Skeletal muscle tissue (tissue), 4 donors: ENCODE results near the gene PTDSS2. TPM values are rescaled to one million over a fixed set of nuclear protein-coding genes. Genes with fewer than 3 reads are reported as not detected.
A peak's percentile ranks its signal among the peaks of the same experiment; 100 is the strongest.

Experiments
- H3K27ac ChIP-seq: one replicate; pipeline ENCODE4 v1.7.0; 2013; ENCODE audit warnings: mild to moderate bottlenecking, low read depth, low read length, inconsistent platforms
- H3K27me3 ChIP-seq, 3 donors: one replicate each; pipeline ENCODE4 v1.7.0; 2013; ENCODE audit warnings: low read length in 3 of 3; ENCODE audit not compliant: control insufficient read depth in 3 of 3, insufficient read depth in 3 of 3
- H3K36me3 ChIP-seq, 3 donors: one replicate each; pipeline ENCODE4 v1.7.0; 2013; ENCODE audit warnings: low read length in 3 of 3; ENCODE audit not compliant: control insufficient read depth in 3 of 3, insufficient read depth in 3 of 3
- H3K4me1 ChIP-seq, 3 donors: one replicate each; pipeline ENCODE4 v1.7.0; 2013; ENCODE audit warnings: low read length in 3 of 3, mild to moderate bottlenecking in 3 of 3; ENCODE audit not compliant: control insufficient read depth in 3 of 3, insufficient read depth in 3 of 3
- H3K4me3 ChIP-seq, 3 donors: one replicate each; pipeline ENCODE4 v1.7.0; 2013; ENCODE audit warnings: low read length in 3 of 3
- H3K9ac ChIP-seq, 3 donors: one replicate each; pipeline ENCODE4 v1.7.0; 2013; ENCODE audit warnings: low read length in 3 of 3, mild to moderate bottlenecking in 3 of 3, moderate library complexity in 2 of 3, low read depth in 1 of 3
- H3K9me3 ChIP-seq, 3 donors: one replicate each; pipeline ENCODE4 v1.7.0; 2013; ENCODE audit warnings: low read length in 3 of 3; ENCODE audit not compliant: control insufficient read depth in 3 of 3
- total RNA-seq: library from RNA; depleted of rRNA; stranded (reverse); fragments of >200 nt; gene quantifications from one replicate; pipeline ENCODE4 v1.2.3, GENCODE V29; 2014
- donor health status: Osteomylitis.

The PTDSS2 gene
- total RNA-seq, 1 donor from 2014 or later = 21.4 TPM

DNA sequence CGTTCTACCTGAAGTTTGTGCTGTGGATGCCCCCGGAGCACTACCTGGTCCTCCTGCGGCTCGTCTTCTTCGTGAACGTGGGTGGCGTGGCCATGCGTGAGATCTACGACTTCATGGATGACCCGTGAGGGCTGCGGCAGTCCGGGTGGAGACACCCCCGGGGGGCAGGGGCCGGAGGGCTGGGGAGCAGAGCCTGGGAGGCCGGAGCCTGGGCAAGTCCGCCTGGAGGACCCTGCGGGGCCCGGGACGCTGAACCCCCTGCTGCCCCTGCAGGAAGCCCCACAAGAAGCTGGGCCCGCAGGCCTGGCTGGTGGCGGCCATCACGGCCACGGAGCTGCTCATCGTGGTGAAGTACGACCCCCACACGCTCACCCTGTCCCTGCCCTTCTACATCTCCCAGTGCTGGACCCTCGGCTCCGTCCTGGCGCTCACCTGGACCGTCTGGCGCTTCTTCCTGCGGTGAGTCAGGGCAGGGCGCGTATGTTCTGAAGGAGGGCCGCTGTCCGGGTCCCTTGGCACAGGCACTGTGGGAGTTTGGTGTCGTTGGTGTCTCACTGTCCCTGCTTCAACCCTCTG is 39.6 kb downstream of the PTDSS2 start:
- H3K9ac ChIP-seq = no peak overlapping the region
- H3K4me3 ChIP-seq = no peak overlapping the region
- peaks cover 16 to 30% (median 29%) of the 10 kb centered on the region in 3 donors for H3K36me3 ChIP-seq
- no peak overlapping the region for H3K27ac ChIP-seq
- no peaks in the 10 kb centered on the region for H3K27me3 ChIP-seq
- no peaks in the 10 kb centered on the region for H3K9me3 ChIP-seq
- no peaks in the 10 kb centered on the region for H3K4me1 ChIP-seq

DNA sequence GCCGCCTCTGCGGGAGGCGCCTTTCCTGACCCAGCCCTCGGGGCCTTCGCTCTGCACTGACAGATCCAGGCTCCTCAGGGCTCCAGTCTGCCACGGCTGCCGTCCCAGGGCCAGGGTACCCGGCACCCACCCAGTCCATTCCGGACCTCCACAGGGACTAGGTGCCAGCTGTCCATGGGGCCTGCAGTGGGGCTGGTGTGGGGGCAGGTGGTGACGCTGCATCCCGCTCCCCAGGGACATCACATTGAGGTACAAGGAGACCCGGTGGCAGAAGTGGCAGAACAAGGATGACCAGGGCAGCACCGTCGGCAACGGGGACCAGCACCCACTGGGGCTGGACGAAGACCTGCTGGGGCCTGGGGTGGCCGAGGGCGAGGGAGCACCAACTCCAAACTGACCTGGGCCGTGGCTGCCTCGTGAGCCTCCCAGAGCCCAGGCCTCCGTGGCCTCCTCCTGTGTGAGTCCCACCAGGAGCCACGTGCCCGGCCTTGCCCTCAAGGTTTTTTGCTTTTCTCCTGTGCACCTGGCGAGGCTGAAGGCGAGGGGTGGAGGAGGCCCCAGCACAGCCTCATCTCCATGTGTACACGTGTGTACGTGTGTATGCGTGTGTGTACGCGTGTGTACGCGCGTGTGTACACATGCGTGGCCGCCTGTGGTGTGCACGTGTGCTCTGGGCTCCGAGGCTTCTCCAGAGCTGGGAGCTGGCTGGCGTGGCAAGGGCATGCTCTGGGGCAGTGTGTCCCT is 40.3 kb downstream of the PTDSS2 start:
- H3K4me3 ChIP-seq = no peak overlapping the region
- H3K4me1 ChIP-seq = peaks cover 0 to 4% (median 3%) of the 10 kb centered on the region in 3 donors
- H3K9ac ChIP-seq = no peak overlapping the region
- H3K36me3 ChIP-seq = peaks cover 21 to 33% (median 29%) of the 10 kb centered on the region in 3 donors
- H3K27ac ChIP-seq = no peak overlapping the region
- H3K9me3 ChIP-seq = no peaks in the 10 kb centered on the region
- H3K27me3 ChIP-seq = no peaks in the 10 kb centered on the region

DNA sequence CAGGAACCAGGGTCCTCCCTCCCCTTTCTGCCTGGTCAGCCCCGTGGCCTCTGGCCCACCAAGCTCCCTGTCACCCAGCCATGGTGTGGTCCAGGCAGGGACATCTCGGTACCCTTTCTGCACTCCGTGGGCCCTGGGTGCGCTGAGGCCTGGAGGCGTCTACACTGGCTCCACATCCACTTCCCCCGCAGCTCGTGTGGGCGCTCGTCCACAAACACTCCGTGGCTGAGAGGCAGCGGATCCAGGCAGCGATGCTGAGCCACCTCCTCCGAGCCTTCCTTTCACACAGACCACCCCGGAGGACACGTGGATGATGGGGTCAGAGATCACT is 40.8 kb downstream of the PTDSS2 start:
- Histone ChIP-seq H3K27me3 (no peaks in the 10 kb centered on the region), H3K9ac (no peak overlapping the region), H3K4me1 (peaks cover 0 to 7% (median 4%) of the 10 kb centered on the region in 3 donors), H3K27ac (no peak overlapping the region), H3K36me3 (peaks cover 24 to 35% (median 32%) of the 10 kb centered on the region in 3 donors), H3K9me3 (no peaks in the 10 kb centered on the region), H3K4me3 (no peak overlapping the region)

DNA sequence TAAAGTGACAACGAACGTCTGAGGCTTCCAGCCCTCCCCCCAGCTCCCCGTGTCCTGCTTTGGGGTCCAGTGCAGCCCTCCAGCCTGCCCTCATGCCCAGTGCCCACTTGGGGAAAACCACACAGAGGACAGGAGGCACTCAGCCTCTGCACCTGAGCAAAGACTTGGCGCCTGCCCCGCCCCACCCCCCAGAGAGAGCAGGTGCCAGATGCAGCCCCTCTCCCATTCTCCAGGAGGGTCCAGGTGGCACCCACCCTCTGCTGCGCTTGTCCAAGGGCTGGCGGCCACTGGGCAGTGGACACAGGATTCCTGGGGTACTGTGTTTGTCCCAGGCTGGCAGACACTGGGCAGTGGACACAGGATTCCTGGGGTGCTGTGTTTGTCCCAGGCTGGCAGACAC is 41.3 kb downstream of the PTDSS2 start:
- Histone ChIP-seq H3K27me3 (no peaks in the 10 kb centered on the region), H3K36me3 (peaks cover 25 to 35% (median 32%) of the 10 kb centered on the region in 3 donors), H3K9me3 (no peaks in the 10 kb centered on the region), H3K9ac (no peak overlapping the region), H3K27ac (no peak overlapping the region), H3K4me3 (no peak overlapping the region), H3K4me1 (peaks cover 0 to 7% (median 4%) of the 10 kb centered on the region in 3 donors)

DNA sequence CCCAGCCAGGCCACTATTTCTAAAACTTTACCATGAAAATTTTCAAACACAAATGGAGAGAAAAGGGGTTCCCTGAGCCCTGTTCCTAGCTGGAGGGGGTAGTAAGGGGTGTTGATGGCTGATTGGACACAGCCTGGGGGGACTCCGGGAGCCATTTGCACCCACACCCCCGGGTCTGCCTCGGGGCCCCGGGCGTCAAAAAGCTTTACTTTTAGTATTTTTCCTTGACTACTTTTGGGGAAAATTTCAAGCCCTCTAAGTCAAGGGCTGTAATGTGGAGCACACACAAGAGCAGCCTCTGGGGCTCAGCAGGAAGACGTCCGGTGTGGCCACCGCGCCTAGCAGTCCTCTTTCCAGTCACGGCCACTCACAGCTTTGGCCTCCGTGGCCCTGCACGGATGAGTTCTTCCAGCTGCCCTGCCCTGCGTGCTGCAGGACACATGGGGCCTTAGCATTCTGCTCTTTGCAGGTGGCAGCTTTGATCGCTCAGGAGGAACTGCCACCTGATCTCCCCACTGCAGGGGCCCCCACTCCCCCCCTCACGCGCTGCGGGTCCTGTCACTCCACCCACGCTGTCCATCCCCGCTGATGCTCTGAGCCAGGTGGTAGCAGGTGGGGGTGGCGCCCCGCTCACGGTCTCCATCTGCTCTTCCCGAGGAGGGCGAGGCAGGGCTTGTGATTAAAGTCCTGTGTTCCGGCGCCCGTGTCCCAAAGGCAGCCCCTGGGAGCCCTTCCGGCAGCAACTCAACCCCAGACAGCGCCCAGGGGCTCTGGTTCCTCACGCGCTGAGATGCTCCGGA is 42.5 kb downstream of the PTDSS2 start:
- Histone ChIP-seq H3K9me3 (no peaks in the 10 kb centered on the region), H3K27ac (no peak overlapping the region), H3K9ac (no peak overlapping the region), H3K4me3 (no peak overlapping the region), H3K4me1 (peaks cover 0 to 7% (median 4%) of the 10 kb centered on the region in 3 donors), H3K27me3 (no peaks in the 10 kb centered on the region), H3K36me3 (peaks cover 37 to 45% (median 44%) of the 10 kb centered on the region in 3 donors)

DNA sequence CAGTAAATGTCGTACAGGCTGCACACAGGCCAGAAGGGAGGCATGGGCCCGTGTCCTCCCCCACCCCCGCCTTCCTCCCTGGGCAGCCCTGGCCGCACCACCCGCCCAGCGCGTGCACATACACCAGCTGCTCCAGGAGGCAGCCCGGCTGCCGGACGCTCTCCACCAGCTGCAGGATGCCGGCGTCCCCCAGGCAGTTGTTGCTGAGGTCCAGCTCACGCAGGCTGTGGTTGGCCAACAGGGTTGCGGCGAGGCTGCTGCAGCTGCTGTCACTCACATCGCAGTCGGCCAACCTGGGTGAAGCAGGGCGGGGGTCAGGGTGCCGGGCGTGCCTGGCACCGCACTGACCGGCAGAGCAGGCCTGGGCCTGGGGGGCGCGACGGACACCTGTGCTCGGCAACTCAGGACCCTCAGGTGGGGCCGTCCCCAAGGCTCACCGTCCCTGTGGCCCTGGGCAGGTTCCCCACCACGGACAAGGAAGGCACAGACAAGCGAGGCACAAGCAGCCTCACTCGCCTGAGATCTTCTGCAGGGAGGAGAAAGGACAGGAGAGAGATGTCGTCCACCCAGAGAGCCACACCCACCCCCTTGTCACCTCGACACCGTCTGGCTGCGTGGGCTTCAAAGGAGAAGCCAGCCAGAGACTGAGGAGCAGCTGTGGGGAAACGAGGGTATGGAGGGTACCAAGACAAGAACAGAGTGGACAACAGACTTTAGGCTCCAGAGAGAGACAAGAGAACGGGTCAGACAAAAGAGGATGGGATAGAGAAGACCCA is 44.9 kb downstream of the PTDSS2 start:
- no peaks in the 10 kb centered on the region for H3K27me3 ChIP-seq
- H3K9me3 ChIP-seq = no peaks in the 10 kb centered on the region
- peaks cover 58 to 66% (median 60%) of the 10 kb centered on the region in 3 donors for H3K36me3 ChIP-seq
- H3K4me1 ChIP-seq = peaks cover 0 to 7% (median 4%) of the 10 kb centered on the region in 3 donors
- peak overlapping the region; percentile 25 for H3K27ac ChIP-seq
- H3K9ac ChIP-seq = peak overlapping the region in 1 of 3 donors; percentile 40
- no peak overlapping the region for H3K4me3 ChIP-seq

DNA sequence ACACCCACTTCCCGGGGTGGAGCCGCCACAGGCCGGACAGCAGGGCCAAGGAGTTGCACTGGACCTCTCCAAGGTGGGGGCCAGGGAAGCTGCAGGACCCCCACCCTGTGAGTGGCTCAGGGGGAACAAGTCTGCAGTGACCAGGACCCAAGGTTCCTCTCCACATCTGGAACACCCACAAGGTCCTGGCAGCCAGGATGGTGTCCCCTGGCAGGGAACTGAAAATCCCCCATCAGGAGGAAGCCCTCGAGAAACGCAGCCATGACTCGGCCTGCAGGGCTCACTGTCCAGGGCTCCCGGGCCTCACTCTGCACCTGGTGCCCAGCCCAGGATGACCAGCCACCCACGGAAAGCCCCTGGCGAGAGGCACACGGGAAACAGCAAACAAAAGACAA is 45.5 kb downstream of the PTDSS2 start:
- Histone ChIP-seq H3K9ac (peak overlapping the region in 1 of 3 donors; percentile 40), H3K4me3 (no peak overlapping the region), H3K27me3 (no peaks in the 10 kb centered on the region), H3K27ac (no peak overlapping the region), H3K4me1 (peaks cover 0 to 7% (median 4%) of the 10 kb centered on the region in 3 donors), H3K9me3 (no peaks in the 10 kb centered on the region), H3K36me3 (peaks cover 58 to 68% (median 66%) of the 10 kb centered on the region in 3 donors)

DNA sequence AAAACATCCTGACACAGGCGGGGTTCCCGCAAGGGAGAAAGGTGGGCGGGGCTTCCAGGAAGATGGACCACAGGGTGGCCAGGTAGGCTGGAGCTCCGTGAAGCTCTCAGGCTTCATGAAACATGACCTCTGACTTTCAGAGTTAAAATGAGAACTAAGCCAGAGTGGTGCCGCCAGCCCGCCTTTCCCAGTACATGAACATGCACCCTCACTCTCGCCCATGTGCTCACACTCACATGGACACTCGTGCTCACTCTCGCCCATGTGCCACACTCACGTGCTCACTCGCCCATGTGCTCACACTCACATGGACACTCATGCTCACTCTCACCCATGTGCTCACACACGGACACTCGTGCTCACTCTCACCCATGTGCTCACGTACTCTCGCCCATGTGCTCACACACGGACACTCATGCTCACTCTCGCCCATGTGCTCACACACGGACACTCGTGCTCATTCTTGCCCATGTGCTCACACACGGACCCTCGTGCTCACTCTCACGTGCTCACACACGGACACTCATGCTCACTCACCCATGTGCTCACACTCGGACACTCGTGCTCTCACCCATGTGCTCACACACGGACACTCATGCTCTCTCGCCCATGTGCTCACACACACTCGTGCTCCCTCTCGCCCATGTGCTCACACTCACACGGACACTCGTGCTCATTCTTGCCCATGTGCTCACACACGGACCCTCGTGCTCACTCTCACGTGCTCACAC is 46.9 kb downstream of the PTDSS2 start:
- Histone ChIP-seq H3K4me1 (peaks cover 0 to 8% (median 4%) of the 10 kb centered on the region in 3 donors), H3K4me3 (no peak overlapping the region), H3K27me3 (no peaks in the 10 kb centered on the region), H3K27ac (no peak overlapping the region), H3K36me3 (peaks cover 60 to 71% (median 68%) of the 10 kb centered on the region in 3 donors), H3K9me3 (no peaks in the 10 kb centered on the region), H3K9ac (no peak overlapping the region)
